GM23338 (cell line): ENCODE results near the gene SLC2A1. TPM values are rescaled to one million over a fixed set of nuclear protein-coding genes. Genes with fewer than 3 reads are reported as not detected.

Experiments
- ATAC-seq: fragments of 200-7000 bp; cut with Tn5 transposase; 3 replicates; pipeline ENCODE4 v1.9.1; 2020
- DNase-seq: peaks from one replicate; pipeline ENCODE4 v3.0.0-alpha.2; 2015; ENCODE audit warnings: low spot score
- H2AFZ ChIP-seq: fragments of 200-600 bp; sonication (generic); 2 replicates; pipeline ENCODE4 v1.8.0; 2016; ENCODE audit warnings: antibody characterized with exemption, mild to moderate bottlenecking, moderate library complexity
- H3F3A ChIP-seq: fragments of 200-600 bp; sonication (generic); replicated peaks from 2 replicates; pipeline ENCODE4 v1.8.0; 2017; ENCODE audit warnings: antibody characterized with exemption, mixed run types, low read depth
- H3K27ac ChIP-seq: fragments of 200-600 bp; sonication (generic); 2 replicates; pipeline ENCODE4 v1.6.1; 2016; ENCODE audit warnings: low read depth
- H3K27me3 ChIP-seq: fragments of 200-600 bp; sonication (generic); 2 replicates; pipeline ENCODE4 v1.8.0; 2016; ENCODE audit warnings: mild to moderate bottlenecking, mixed run types, moderate library complexity; ENCODE audit not compliant: insufficient read depth
- H3K36me3 ChIP-seq: fragments of 200-600 bp; sonication (generic); 2 replicates; pipeline ENCODE4 v1.8.0; 2016; ENCODE audit warnings: mild to moderate bottlenecking; ENCODE audit not compliant: insufficient read depth
- H3K4me1 ChIP-seq: fragments of 200-600 bp; sonication (generic); 2 replicates; pipeline ENCODE4 v1.8.0; 2016; ENCODE audit warnings: mild to moderate bottlenecking, moderate library complexity; ENCODE audit not compliant: insufficient read depth
- H3K4me2 ChIP-seq: fragments of 200-600 bp; sonication (generic); 2 replicates; pipeline ENCODE4 v1.7.1; 2017; ENCODE audit warnings: mixed run types
- H3K4me3 ChIP-seq: fragments of 200-600 bp; sonication (generic); 2 replicates; pipeline ENCODE4 v1.6.1; 2016; ENCODE audit warnings: mixed run types
- H3K79me2 ChIP-seq: fragments of 200-600 bp; sonication (generic); replicated peaks from 2 replicates; pipeline ENCODE4 v1.8.0; 2017; ENCODE audit warnings: mild to moderate bottlenecking; ENCODE audit not compliant: insufficient read depth
- H3K9me2 ChIP-seq: fragments of 200-600 bp; sonication (generic); 2 replicates; pipeline ENCODE4 v1.8.0; 2017; ENCODE audit not compliant: insufficient read depth
- H4K20me1 ChIP-seq: fragments of 200-600 bp; sonication (generic); replicated peaks from 2 replicates; pipeline ENCODE4 v1.8.0; 2017; ENCODE audit warnings: mild to moderate bottlenecking; ENCODE audit not compliant: insufficient read depth
- H3K27ac Mint-ChIP-seq: 2 replicates; pipeline ENCODE4 v1.8.0; 2020; ENCODE audit warnings: inconsistent platforms, mild to moderate bottlenecking, moderate library complexity, mixed read lengths
- H3K27me3 Mint-ChIP-seq: 3 replicates; pipeline ENCODE4 v1.8.0; 2022; ENCODE audit warnings: low read depth, mild to moderate bottlenecking, moderate library complexity, mixed read lengths, inconsistent platforms; ENCODE audit not compliant: insufficient read depth, poor library complexity
- H3K36me3 Mint-ChIP-seq: 3 replicates; pipeline ENCODE4 v1.8.0; 2021; ENCODE audit warnings: low read depth, mild to moderate bottlenecking, inconsistent platforms, moderate library complexity, mixed read lengths
- H3K4me1 Mint-ChIP-seq: 3 replicates; pipeline ENCODE4 v1.8.0; 2020; ENCODE audit warnings: mild to moderate bottlenecking, inconsistent platforms, mixed read lengths
- H3K4me3 Mint-ChIP-seq: 3 replicates; pipeline ENCODE4 v1.8.0; 2021; ENCODE audit warnings: moderate library complexity, mild to moderate bottlenecking, inconsistent platforms, mixed read lengths
- H3K9me3 Mint-ChIP-seq: 3 replicates; pipeline ENCODE4 v1.8.0; 2020; ENCODE audit warnings: moderate library complexity, mild to moderate bottlenecking, inconsistent platforms, mixed read lengths
- CREB1 ChIP-seq: fragments of 250-450 bp; sonication (Bioruptor Pico); IDR thresholded peaks from 2 replicates; pipeline ENCODE4 v1.5.0; 2020; ENCODE audit warnings: low read depth, mild to moderate bottlenecking, moderate library complexity
- EZH2 ChIP-seq: fragments of 200-600 bp; sonication (generic); IDR thresholded peaks from one replicate; pipeline ENCODE4 v1.8.0; 2017; ENCODE audit warnings: antibody characterized with exemption, mild to moderate bottlenecking, low read depth; ENCODE audit not compliant: unreplicated experiment
- EZH2phosphoT487 ChIP-seq: fragments of 200-600 bp; sonication (generic); IDR thresholded peaks from one replicate; pipeline ENCODE4 v1.8.1; 2018; ENCODE audit warnings: antibody characterized with exemption; ENCODE audit not compliant: unreplicated experiment
- JUNB ChIP-seq: IDR thresholded peaks from one replicate; pipeline ENCODE4 v1.6.1; 2016; ENCODE audit warnings: antibody characterized with exemption; ENCODE audit not compliant: unreplicated experiment
- NANOG ChIP-seq: IDR thresholded peaks from 2 replicates; pipeline ENCODE4 v1.6.1; 2016; ENCODE audit warnings: antibody characterized with exemption, borderline replicate concordance
- POLR2AphosphoS5 ChIP-seq: IDR thresholded peaks from 2 replicates; pipeline ENCODE4 v1.6.1; 2016; ENCODE audit warnings: antibody characterized with exemption, low read depth
- STAT1 ChIP-seq: IDR thresholded peaks from one replicate; pipeline ENCODE4 v1.6.1; 2016; ENCODE audit warnings: antibody characterized with exemption; ENCODE audit not compliant: unreplicated experiment
- ZNF114 ChIP-seq: fragments of 250-450 bp; sonication (Bioruptor Pico); IDR thresholded peaks from 2 replicates; pipeline ENCODE4 v1.5.0; 2020; ENCODE audit warnings: mild to moderate bottlenecking, moderate library complexity
- ZNF331 ChIP-seq: fragments of 250-450 bp; sonication (Bioruptor Pico); IDR thresholded peaks from 2 replicates; pipeline ENCODE4 v1.5.0; 2020; ENCODE audit warnings: low read depth, mild to moderate bottlenecking, moderate library complexity
- polyA plus RNA-seq: library from polyadenylated mRNA; unstranded; fragments of >200 nt; fragmentation: Nextera tagmentation; extraction: Ambion mirVana; gene quantifications from 2 replicates; pipeline ENCODE4 v1.2.1, GENCODE V29; 2016
- total RNA-seq: library from RNA; depleted of rRNA; stranded (reverse); fragments of >200 nt; shearing (Covaris generic); gene quantifications from 2 replicates; pipeline ENCODE4 v1.2.3, GENCODE V29; 2014
- TF ChIP-seq, protein P1 (sequence below): IDR thresholded peaks from 2 replicates; pipeline ENCODE4 v1.6.1; 2016; ENCODE audit warnings: antibody characterized with exemption
- TF ChIP-seq, protein P2 (sequence below): IDR thresholded peaks from one replicate; pipeline ENCODE4 v1.6.1; 2018; ENCODE audit warnings: antibody characterized with exemption; ENCODE audit not compliant: unreplicated experiment
- TF ChIP-seq, protein P3 (sequence below), 2 experiments: fragments of 200-600 bp in 1 of 2; sonication (generic) in 1 of 2; conservative IDR thresholded peaks; 2 replicates each; pipeline versions ENCODE4 v1.5.1 to v1.6.1; 2016 to 2017; ENCODE audit warnings: antibody characterized with exemption in 2 of 2, low read depth in 2 of 2, mild to moderate bottlenecking in 2 of 2, moderate library complexity in 1 of 2
- TF ChIP-seq, protein P4 (sequence below): fragments of 250-450 bp; sonication (Bioruptor Pico); IDR thresholded peaks from 2 replicates; pipeline ENCODE4 v1.5.0; 2020; ENCODE audit warnings: mild to moderate bottlenecking, moderate library complexity

SLC2A1 gene
- total and polyA plus RNA-seq, 2 experiments from 2014 or later, result 66.1 to 305 TPM

DNA sequence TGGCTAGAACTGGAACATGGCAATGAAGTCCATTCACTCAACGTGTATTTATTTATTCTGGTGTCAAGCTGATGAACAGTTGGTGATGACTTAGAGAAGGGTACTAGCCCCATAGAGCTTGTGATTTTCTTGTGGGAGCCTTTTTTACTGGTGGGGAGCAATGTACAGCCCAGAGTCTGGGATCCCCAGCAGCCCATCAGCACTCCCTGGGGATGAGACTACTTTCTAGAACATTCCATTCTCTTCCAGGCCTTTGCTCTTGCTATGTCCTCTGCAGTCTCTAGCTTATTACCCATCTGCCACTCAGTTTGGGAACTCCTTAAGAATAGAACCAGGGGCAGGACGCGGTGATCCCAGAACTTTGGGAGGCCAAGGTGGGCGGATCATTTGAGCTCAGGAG lies 11.6 kb downstream of the SLC2A1 start:
- ATAC-seq, result no peak

More for the DNA sequence above, 11.6 kb downstream of the SLC2A1 start:
- H3F3A ChIP-seq, result peaks cover 13% of the 10 kb centered on the region; the same call in 1 of the 2 replicates
- peaks cover 38% of the 10 kb centered on the region for H3K36me3 ChIP-seq
- H3K4me3 ChIP-seq, result no peak overlapping the region
- no peaks in the 10 kb centered on the region for H3K9me3 Mint-ChIP-seq
- H3K79me2 ChIP-seq, result peaks cover 100% of the 10 kb centered on the region
- H3K27me3 ChIP-seq, result no peaks in the 10 kb centered on the region
- no peaks in the 10 kb centered on the region for H3K9me2 ChIP-seq
- peaks cover 28% of the 10 kb centered on the region for H3K27me3 Mint-ChIP-seq
- H3K4me1 Mint-ChIP-seq, result peaks cover 90% of the 10 kb centered on the region
- peaks cover 84% of the 10 kb centered on the region for H4K20me1 ChIP-seq
- TF ChIP-seq, protein P1, sequence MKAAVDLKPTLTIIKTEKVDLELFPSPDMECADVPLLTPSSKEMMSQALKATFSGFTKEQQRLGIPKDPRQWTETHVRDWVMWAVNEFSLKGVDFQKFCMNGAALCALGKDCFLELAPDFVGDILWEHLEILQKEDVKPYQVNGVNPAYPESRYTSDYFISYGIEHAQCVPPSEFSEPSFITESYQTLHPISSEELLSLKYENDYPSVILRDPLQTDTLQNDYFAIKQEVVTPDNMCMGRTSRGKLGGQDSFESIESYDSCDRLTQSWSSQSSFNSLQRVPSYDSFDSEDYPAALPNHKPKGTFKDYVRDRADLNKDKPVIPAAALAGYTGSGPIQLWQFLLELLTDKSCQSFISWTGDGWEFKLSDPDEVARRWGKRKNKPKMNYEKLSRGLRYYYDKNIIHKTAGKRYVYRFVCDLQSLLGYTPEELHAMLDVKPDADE, result no peak
- TF ChIP-seq ZNF114 (no peak), EZH2 (no peak), STAT1 (no peak), POLR2AphosphoS5 (no peak), EZH2phosphoT487 (no peak), JUNB (no peak), NANOG (no peak), ZNF331 (CRISPR knock-in tag) (no peak), CREB1 (CRISPR knock-in tag) (no peak)
- TF ChIP-seq, protein P2, sequence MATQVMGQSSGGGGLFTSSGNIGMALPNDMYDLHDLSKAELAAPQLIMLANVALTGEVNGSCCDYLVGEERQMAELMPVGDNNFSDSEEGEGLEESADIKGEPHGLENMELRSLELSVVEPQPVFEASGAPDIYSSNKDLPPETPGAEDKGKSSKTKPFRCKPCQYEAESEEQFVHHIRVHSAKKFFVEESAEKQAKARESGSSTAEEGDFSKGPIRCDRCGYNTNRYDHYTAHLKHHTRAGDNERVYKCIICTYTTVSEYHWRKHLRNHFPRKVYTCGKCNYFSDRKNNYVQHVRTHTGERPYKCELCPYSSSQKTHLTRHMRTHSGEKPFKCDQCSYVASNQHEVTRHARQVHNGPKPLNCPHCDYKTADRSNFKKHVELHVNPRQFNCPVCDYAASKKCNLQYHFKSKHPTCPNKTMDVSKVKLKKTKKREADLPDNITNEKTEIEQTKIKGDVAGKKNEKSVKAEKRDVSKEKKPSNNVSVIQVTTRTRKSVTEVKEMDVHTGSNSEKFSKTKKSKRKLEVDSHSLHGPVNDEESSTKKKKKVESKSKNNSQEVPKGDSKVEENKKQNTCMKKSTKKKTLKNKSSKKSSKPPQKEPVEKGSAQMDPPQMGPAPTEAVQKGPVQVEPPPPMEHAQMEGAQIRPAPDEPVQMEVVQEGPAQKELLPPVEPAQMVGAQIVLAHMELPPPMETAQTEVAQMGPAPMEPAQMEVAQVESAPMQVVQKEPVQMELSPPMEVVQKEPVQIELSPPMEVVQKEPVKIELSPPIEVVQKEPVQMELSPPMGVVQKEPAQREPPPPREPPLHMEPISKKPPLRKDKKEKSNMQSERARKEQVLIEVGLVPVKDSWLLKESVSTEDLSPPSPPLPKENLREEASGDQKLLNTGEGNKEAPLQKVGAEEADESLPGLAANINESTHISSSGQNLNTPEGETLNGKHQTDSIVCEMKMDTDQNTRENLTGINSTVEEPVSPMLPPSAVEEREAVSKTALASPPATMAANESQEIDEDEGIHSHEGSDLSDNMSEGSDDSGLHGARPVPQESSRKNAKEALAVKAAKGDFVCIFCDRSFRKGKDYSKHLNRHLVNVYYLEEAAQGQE, result no peak
- TF ChIP-seq, protein P3, sequence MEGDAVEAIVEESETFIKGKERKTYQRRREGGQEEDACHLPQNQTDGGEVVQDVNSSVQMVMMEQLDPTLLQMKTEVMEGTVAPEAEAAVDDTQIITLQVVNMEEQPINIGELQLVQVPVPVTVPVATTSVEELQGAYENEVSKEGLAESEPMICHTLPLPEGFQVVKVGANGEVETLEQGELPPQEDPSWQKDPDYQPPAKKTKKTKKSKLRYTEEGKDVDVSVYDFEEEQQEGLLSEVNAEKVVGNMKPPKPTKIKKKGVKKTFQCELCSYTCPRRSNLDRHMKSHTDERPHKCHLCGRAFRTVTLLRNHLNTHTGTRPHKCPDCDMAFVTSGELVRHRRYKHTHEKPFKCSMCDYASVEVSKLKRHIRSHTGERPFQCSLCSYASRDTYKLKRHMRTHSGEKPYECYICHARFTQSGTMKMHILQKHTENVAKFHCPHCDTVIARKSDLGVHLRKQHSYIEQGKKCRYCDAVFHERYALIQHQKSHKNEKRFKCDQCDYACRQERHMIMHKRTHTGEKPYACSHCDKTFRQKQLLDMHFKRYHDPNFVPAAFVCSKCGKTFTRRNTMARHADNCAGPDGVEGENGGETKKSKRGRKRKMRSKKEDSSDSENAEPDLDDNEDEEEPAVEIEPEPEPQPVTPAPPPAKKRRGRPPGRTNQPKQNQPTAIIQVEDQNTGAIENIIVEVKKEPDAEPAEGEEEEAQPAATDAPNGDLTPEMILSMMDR (conservative IDR thresholded peaks at IDR 0.05; ENCODE audit: low read depth in 2 of 2), result no peak
- TF ChIP-seq, protein P4, sequence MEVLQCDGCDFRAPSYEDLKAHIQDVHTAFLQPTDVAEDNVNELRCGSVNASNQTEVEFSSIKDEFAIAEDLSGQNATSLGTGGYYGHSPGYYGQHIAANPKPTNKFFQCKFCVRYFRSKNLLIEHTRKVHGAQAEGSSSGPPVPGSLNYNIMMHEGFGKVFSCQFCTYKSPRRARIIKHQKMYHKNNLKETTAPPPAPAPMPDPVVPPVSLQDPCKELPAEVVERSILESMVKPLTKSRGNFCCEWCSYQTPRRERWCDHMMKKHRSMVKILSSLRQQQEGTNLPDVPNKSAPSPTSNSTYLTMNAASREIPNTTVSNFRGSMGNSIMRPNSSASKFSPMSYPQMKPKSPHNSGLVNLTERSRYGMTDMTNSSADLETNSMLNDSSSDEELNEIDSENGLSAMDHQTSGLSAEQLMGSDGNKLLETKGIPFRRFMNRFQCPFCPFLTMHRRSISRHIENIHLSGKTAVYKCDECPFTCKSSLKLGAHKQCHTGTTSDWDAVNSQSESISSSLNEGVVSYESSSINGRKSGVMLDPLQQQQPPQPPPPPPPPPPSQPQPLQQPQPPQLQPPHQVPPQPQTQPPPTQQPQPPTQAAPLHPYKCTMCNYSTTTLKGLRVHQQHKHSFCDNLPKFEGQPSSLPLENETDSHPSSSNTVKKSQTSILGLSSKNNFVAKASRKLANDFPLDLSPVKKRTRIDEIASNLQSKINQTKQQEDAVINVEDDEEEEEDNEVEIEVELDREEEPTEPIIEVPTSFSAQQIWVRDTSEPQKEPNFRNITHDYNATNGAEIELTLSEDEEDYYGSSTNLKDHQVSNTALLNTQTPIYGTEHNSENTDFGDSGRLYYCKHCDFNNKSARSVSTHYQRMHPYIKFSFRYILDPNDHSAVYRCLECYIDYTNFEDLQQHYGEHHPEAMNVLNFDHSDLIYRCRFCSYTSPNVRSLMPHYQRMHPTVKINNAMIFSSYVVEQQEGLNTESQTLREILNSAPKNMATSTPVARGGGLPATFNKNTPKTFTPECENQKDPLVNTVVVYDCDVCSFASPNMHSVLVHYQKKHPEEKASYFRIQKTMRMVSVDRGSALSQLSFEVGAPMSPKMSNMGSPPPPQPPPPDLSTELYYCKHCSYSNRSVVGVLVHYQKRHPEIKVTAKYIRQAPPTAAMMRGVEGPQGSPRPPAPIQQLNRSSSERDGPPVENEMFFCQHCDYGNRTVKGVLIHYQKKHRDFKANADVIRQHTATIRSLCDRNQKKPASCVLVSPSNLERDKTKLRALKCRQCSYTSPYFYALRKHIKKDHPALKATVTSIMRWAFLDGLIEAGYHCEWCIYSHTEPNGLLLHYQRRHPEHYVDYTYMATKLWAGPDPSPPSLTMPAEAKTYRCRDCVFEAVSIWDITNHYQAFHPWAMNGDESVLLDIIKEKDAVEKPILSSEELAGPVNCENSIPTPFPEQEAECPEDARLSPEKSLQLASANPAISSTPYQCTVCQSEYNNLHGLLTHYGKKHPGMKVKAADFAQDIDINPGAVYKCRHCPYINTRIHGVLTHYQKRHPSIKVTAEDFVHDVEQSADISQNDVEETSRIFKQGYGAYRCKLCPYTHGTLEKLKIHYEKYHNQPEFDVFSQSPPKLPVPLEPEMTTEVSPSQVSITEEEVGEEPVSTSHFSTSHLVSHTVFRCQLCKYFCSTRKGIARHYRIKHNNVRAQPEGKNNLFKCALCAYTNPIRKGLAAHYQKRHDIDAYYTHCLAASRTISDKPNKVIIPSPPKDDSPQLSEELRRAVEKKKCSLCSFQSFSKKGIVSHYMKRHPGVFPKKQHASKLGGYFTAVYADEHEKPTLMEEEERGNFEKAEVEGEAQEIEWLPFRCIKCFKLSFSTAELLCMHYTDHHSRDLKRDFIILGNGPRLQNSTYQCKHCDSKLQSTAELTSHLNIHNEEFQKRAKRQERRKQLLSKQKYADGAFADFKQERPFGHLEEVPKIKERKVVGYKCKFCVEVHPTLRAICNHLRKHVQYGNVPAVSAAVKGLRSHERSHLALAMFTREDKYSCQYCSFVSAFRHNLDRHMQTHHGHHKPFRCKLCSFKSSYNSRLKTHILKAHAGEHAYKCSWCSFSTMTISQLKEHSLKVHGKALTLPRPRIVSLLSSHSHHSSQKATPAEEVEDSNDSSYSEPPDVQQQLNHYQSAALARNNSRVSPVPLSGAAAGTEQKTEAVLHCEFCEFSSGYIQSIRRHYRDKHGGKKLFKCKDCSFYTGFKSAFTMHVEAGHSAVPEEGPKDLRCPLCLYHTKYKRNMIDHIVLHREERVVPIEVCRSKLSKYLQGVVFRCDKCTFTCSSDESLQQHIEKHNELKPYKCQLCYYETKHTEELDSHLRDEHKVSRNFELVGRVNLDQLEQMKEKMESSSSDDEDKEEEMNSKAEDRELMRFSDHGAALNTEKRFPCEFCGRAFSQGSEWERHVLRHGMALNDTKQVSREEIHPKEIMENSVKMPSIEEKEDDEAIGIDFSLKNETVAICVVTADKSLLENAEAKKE (CRISPR knock-in tag), result no peak
- DNase-seq, result no peak
- peaks cover 75% of the 10 kb centered on the region for H3K36me3 Mint-ChIP-seq
- H2AFZ ChIP-seq, result no peak overlapping the region
- no peak overlapping the region; the same call in 1 of the 2 replicates for H3K27ac Mint-ChIP-seq
- no peak overlapping the region for H3K4me3 Mint-ChIP-seq
- peaks cover 60% of the 10 kb centered on the region for H3K4me1 ChIP-seq
- no peak overlapping the region; the same call in 1 of the 2 replicates for H3K27ac ChIP-seq
- peak overlapping the region; percentile 49; the same call in 1 of the 2 replicates for H3K4me2 ChIP-seq
